Measurements from ENCODE around the gene MACO1. TPM values are rescaled to one million over a fixed set of nuclear protein-coding genes. Genes with fewer than 3 reads are reported as not detected.

MACO1 gene
- total RNA-seq, 1 experiment from 2014 or later, result 16.3 TPM

- Histone ChIP-seq H2AK5ac (ENCODE audit: insufficient read length, low read length) (no peak overlapping the region), H3K14ac (ENCODE audit: insufficient read depth, low read length) (no peak overlapping the region), H4K91ac (ENCODE audit: insufficient read length, low read depth, low read length) (no peak overlapping the region), H2BK5ac (ENCODE audit: insufficient read length, low read length) (no peak overlapping the region), H3K9ac (ENCODE audit: extremely low read depth, insufficient read length, low read length) (no peak overlapping the region), H3K18ac (ENCODE audit: insufficient read length, low read depth, low read length) (no peak overlapping the region), H3K56ac (ENCODE audit: insufficient read length, low read depth, low read length) (no peak overlapping the region), H2BK15ac (ENCODE audit: low read depth, low read length) (no peak overlapping the region), H2BK120ac (ENCODE audit: low read depth, low read length, poor library complexity, severe bottlenecking) (no peak overlapping the region), H2BK12ac (ENCODE audit: insufficient read length, low read depth, low read length) (no peak overlapping the region), H4K5ac (ENCODE audit: insufficient read length, low read depth, low read length) (no peak overlapping the region), H3K79me1 (ENCODE audit: insufficient read depth, low read depth, low read length, poor library complexity, severe bottlenecking) (no peaks in the 10 kb centered on the region), H3K4ac (ENCODE audit: low read depth, low read length) (no peak overlapping the region), H3K27me3 (ENCODE audit: insufficient read depth, low read length) (no peaks in the 10 kb centered on the region), H4K20me1 (ENCODE audit: control insufficient read depth, insufficient read depth, insufficient read length) (no peaks in the 10 kb centered on the region), H3K9me3 (ENCODE audit: control insufficient read depth, low read depth, low read length) (no peaks in the 10 kb centered on the region), H2AFZ (ENCODE audit: low read length) (no peak overlapping the region), H3K4me1 (ENCODE audit: insufficient read depth, low read length) (0 out of 2 replicates have a peak, but pooled peaks cover 2% of the 10 kb centered on the region), H3K23ac (ENCODE audit: insufficient read length, low read depth, low read length) (no peak overlapping the region), H3K79me2 (ENCODE audit: insufficient read depth, low read length) (no peaks in the 10 kb centered on the region), H4K8ac (replicated peaks; ENCODE audit: insufficient read length, low read depth, low read length) (no peak overlapping the region), H3K27ac (ENCODE audit: insufficient read length, low read depth, low read length) (no peak overlapping the region), H3T11ph (ENCODE audit: low read length) (no peak overlapping the region), H2BK20ac (ENCODE audit: low read depth, low read length, poor library complexity, severe bottlenecking) (no peak overlapping the region), H3K4me2 (ENCODE audit: insufficient read depth, insufficient read length, low read length) (no peak overlapping the region), H3K23me2 (ENCODE audit: insufficient read length, low read depth, low read length, poor library complexity, severe bottlenecking) (no peaks in the 10 kb centered on the region)
- Mint-ChIP-seq H3K27me3 (ENCODE audit: low read depth) (no peaks in the 10 kb centered on the region), H3K27ac (peak overlapping the region in 2 of 3 experiments; percentile 9 to 32; a peak in 2 of 7 replicates), H3K9me3 (no peaks in the 10 kb centered on the region), H3K36me3 (ENCODE audit: insufficient read depth in 1 of 3, low read depth in 3 of 3) (peaks cover 0 to 8% (median 0%) of the 10 kb centered on the region in 3 experiments; a peak in 2 of 7 replicates), H3K4me1 (peaks cover 18 to 25% of the 10 kb centered on the region in 2 experiments), H3K4me3 (no peak overlapping the region)
- no peak for TF ChIP-seq CTCF (conservative IDR thresholded peaks at IDR 0.05)
- no CpG with 5 or more reads among the region's 5 CpGs for WGBS (ENCODE audit: extremely low coverage, insufficient read length, low lambda C conversion rate)
- no peak for DNase-seq
Measured at GRCh38 chr1:25481625-25482024, 50.9 kb downstream of the MACO1 start.
